NB4 (cell line): ENCODE measurements around the gene DBNDD2.

Experiments used
- DNase-seq: peaks from one replicate; pipeline ENCODE4 v3.0.0; 2010; ENCODE audit warnings: low read depth
- H3K4me3 ChIP-seq: one replicate; pipeline ENCODE4 v1.5.1; 2011; ENCODE audit warnings: mild to moderate bottlenecking, low read depth, low read length, moderate library complexity
- MAX ChIP-seq: IDR thresholded peaks from 2 replicates; pipeline ENCODE4 v1.6.1; 2011; ENCODE audit warnings: low read depth, low read length
- MYC ChIP-seq: IDR thresholded peaks from 2 replicates; pipeline ENCODE4 v1.6.1; 2011; ENCODE audit warnings: low read depth, low read length
- POLR2A ChIP-seq: IDR thresholded peaks from 2 replicates; pipeline ENCODE4 v1.6.1; 2011; ENCODE audit warnings: mild to moderate bottlenecking; ENCODE audit not compliant: insufficient read length; ENCODE audit errors: extremely low read depth
- TF ChIP-seq, protein P1 (sequence below): IDR thresholded peaks from one replicate; pipeline ENCODE4 v1.5.1; 2012; ENCODE audit warnings: low read depth, low read length

DBNDD2 gene

GRCh38 chr20:45408646-45409213 lies 641 bp downstream of the DBNDD2 start:
- TF ChIP-seq POLR2A (no peak), MAX (no peak), MYC (no peak)
- TF ChIP-seq, protein P1, sequence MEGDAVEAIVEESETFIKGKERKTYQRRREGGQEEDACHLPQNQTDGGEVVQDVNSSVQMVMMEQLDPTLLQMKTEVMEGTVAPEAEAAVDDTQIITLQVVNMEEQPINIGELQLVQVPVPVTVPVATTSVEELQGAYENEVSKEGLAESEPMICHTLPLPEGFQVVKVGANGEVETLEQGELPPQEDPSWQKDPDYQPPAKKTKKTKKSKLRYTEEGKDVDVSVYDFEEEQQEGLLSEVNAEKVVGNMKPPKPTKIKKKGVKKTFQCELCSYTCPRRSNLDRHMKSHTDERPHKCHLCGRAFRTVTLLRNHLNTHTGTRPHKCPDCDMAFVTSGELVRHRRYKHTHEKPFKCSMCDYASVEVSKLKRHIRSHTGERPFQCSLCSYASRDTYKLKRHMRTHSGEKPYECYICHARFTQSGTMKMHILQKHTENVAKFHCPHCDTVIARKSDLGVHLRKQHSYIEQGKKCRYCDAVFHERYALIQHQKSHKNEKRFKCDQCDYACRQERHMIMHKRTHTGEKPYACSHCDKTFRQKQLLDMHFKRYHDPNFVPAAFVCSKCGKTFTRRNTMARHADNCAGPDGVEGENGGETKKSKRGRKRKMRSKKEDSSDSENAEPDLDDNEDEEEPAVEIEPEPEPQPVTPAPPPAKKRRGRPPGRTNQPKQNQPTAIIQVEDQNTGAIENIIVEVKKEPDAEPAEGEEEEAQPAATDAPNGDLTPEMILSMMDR: no peak
- H3K4me3 ChIP-seq: no peak overlapping the region
- peak; percentile 42 for DNase-seq

- no peak for DNase-seq
- no peak overlapping the region for H3K4me3 ChIP-seq
- TF ChIP-seq POLR2A (no peak), MAX (no peak), MYC (no peak)
- TF ChIP-seq, protein P1: no peak
Observed at GRCh38 chr20:45409521-45410272, 1.6 kb downstream of the DBNDD2 start.

- TF ChIP-seq MYC (no peak), POLR2A (no peak), MAX (no peak)
- TF ChIP-seq, protein P1: no peak
- no peak overlapping the region for H3K4me3 ChIP-seq
- DNase-seq: no peak
Observed at GRCh38 chr20:45410887-45411286, 2.8 kb downstream of the DBNDD2 start.

- no peak for DNase-seq
- H3K4me3 ChIP-seq: no peak overlapping the region
- TF ChIP-seq, protein P1: no peak
- no peak for TF ChIP-seq MAX
- TF ChIP-seq POLR2A: no peak
- no peak for TF ChIP-seq MYC
Observed at GRCh38 chr20:45412653-45413052, 4.6 kb downstream of the DBNDD2 start.

- DNase-seq: no peak
- TF ChIP-seq MAX (no peak), POLR2A (no peak), MYC (no peak)
- TF ChIP-seq, protein P1: no peak
- H3K4me3 ChIP-seq: no peak overlapping the region
Observed at GRCh38 chr20:45413479-45413878, 5.4 kb downstream of the DBNDD2 start.
